Measurements from ENCODE around the gene ST13. TPM values are rescaled to one million over a fixed set of nuclear protein-coding genes. Genes with fewer than 3 reads are reported as not detected.
"Not testable (repeated sequence)": the region's sequence is repeated elsewhere in the genome, so short reads cannot be mapped to it uniquely, and the experiment has no call there.

Gene ST13
- total and polyA plus RNA-seq, 5 experiments from 2014 or later, result 221 to 283 (median 244) TPM

DNA sequence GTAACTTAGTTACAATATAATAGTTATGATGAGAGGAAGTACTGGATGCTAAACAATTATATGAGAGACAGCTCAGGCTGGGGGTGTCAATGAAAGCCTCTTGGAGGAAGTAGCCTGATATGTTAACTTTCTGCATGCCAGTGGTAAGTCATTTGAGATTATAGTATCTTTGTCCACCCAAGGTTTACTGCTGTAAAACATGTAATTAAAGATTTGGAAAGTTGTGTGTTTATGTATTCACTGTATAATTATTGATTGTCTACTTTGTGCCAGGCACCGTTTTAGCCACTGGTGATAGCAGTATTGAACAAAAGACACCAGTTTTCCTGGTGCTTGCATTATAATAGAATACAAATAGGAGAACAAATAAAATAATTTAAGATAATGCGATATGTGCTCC is 6.1 kb upstream of the ST13 start:
- Mint-ChIP-seq H3K27ac (peak overlapping the region in 5 of 10 donors; percentile 1 to 63 (median 27)), H3K9me3 (no peaks in the 10 kb centered on the region), H3K4me3 (no peak overlapping the region), H3K27me3 (no peaks in the 10 kb centered on the region), H3K4me1 (peaks cover 18 to 62% (median 50%) of the 10 kb centered on the region in 4 donors), H3K36me3 (peaks cover 0 to 18% (median 2%) of the 10 kb centered on the region in 3 donors)
- DNase-seq (no peak), ATAC-seq (no peak)
- POLR2A ChIA-PET, result no interaction called here

DNA sequence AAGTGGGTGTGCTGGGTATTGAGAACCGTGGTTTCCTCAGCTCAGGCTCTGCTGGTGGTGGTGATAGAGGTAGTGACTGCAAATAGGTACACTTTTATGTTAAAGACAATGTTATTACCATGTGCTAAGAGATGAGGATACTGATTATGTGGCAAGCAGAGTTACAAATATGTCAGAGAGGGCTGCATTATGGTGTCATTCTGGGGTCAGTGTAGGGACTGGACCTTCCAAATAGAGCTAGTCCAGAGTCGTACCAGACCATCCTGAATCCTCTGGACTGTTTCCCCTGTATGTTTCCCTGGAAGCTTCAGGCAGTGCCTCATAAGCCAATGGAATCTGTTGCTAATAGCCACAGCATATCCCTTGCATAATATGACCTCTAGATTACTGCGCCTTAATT is 5.6 kb upstream of the ST13 start, which contains the start of gene DNAJB7:
Gene DNAJB7, minus strand, starts transcription at position 101 of the 400 bp plus-strand sequence. CDS start 119 bp downstream, outside the sequence.
- DNase-seq, result no peak
- Mint-ChIP-seq H3K27ac (peak within 1 kb of the TSS in 7 of 10 donors; percentile 12 to 72 (median 49)), H3K4me3 (no peak within 1 kb of the TSS), H3K27me3 (no peaks in the 10 kb centered on the region), H3K9me3 (no peaks in the 10 kb centered on the region), H3K4me1 (peaks cover 18 to 65% (median 53%) of the 10 kb centered on the region in 4 donors), H3K36me3 (peaks cover 0 to 18% (median 2%) of the 10 kb centered on the region in 3 donors)
- POLR2A ChIA-PET, result no interaction called here
- no peak for ATAC-seq

DNA sequence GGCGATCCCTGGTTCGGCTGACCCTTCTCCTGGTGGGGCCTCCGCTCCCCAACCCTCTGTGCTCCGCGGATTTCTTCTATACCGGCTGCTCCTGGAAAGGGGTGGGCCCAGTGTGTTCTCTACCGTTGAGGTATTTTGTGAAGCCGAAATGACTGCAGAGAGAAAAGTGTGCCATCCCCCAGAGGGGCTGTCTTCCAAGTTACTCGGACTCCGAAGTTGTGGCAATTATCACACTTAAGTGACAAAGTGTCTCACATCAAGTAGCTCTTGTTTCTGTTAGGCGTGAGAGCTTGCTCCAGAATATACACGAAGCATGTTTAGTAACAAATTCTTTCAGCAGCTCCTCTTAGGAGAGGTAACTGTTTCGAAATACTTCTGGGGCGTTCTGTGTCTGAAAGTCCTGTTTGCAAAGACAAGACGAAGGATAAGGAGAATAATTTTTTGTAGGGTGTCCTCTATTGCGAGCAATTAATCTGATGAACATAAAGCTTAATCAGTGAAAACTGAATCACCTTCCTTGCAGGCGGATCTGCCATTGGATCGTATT is 943 bp upstream of the ST13 start:
- Mint-ChIP-seq H3K27ac (peak overlapping the region; percentile 98 to 100 (median 100)), H3K36me3 (peaks cover 2 to 27% (median 4%) of the 10 kb centered on the region in 3 donors), H3K4me3 (peak overlapping the region; percentile 97 to 100 (median 99)), H3K9me3 (no peaks in the 10 kb centered on the region), H3K4me1 (peaks cover 9 to 67% (median 61%) of the 10 kb centered on the region in 4 donors), H3K27me3 (no peaks in the 10 kb centered on the region)
- DNase-seq (peak in 1 of 10 donors; percentile 9), ATAC-seq (peak in 1 of 2 donors; percentile 1)
- POLR2A ChIA-PET, result interaction anchor here (0.5 to 3.9 kb wide), 17 partner anchors 19 to 1745 kb away, joined by 3 to 22 read pairs (median 4); partner anchors contain the start of genes ACO2, EP300, PHF5A and RANGAP1

DNA sequence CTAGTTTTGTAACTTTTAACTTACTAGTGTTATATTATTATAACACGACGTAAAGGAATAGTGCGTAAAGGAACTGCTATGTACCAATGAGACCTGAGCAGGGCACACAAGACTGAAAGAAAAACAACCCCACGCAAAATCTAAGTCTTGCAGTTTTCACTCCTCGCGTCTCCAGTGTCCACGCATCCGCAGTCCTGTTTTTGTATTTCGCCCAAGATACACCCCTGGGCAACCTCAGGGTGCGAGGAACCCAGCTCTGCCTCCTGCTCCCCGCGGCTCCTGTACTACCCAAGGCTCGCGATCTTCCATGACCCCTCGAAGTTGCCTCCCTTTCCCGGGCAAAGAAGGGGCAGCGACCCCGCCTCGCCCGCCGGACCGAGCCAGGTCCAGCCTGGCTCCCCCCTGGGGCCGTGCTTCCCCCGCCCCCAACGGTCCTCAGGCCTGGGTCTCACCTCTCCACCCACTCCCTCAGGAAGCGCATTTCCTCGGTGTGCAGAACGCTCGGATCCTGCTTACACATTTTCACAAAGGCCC is 393 bp downstream of the ST13 start:
- H3K9me3 Mint-ChIP-seq, result no peaks in the 10 kb centered on the region
- H3K36me3 Mint-ChIP-seq, result peaks cover 0 to 30% (median 4%) of the 10 kb centered on the region in 3 donors
- peak overlapping the region; percentile 97 to 100 (median 99) for H3K4me3 Mint-ChIP-seq
- H3K4me1 Mint-ChIP-seq, result peaks cover 12 to 73% (median 64%) of the 10 kb centered on the region in 4 donors
- POLR2A ChIA-PET, result interaction anchor here (0.5 to 3.9 kb wide), 13 partner anchors 15 to 1049 kb away, joined by 3 to 22 read pairs (median 4); partner anchors contain the start of genes ACO2, EP300, MRTFA and PHF5A
- H3K27me3 Mint-ChIP-seq, result no peaks in the 10 kb centered on the region
- ATAC-seq (peak; percentile 15 to 20), DNase-seq (peak in 6 of 10 donors; percentile 4 to 64 (median 32))
- H3K27ac Mint-ChIP-seq, result peak overlapping the region; percentile 98 to 100 (median 100)

DNA sequence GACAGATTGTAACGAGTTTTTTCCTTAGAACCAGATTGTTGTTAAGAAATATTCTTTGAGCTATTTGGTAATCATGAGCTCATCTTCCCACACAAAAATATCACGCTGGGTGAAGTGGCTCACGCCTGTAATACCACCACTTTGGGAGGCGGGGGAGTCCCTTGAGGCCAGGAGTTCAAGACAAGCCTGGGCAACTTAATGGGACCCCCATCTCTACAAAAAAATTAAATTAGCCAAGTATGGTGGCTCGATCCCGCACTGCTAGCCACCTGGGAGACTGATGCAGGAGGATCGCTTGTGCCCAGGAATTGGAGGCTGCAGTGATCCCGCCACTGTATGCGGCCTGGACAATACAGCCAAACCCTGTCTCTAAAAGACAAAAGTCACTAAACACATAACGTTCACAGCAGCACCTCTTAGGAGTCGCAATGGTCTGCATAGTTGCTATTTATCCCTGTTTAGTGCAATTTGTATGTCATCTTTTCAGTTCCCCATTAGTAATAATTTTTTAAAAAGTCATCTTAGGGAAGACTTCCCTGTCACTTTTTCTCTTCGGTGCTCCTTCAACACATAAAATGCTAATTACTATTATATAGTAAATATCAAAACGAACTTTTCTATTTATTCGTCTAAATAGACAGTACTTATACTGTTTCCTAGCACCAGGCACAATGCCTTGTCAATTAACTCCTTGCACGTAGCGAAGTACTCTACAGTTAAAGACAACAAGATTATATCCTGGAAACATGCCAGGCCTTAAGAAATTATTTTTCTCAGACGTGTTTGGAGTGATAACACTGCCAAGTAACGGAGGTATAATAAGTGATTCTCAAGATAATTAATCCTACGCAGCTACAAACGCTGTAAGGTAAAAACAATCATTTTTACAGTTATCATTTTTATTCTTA is 1.1 kb downstream of the ST13 start:
- H3K36me3 Mint-ChIP-seq, result peaks cover 2 to 29% (median 4%) of the 10 kb centered on the region in 3 donors
- H3K27me3 Mint-ChIP-seq, result no peaks in the 10 kb centered on the region
- no peaks in the 10 kb centered on the region for H3K9me3 Mint-ChIP-seq
- peaks cover 11 to 73% (median 66%) of the 10 kb centered on the region in 4 donors for H3K4me1 Mint-ChIP-seq
- DNase-seq (no peak), ATAC-seq (no peak)
- peak overlapping the region; percentile 68 to 100 (median 100) for H3K27ac Mint-ChIP-seq
- H3K4me3 Mint-ChIP-seq, result peak overlapping the region; percentile 76 to 100 (median 99)
- POLR2A ChIA-PET, result interaction anchor here (1.1 to 3.9 kb wide), 6 partner anchors 12 to 613 kb away, joined by 3 to 22 read pairs (median 11); partner anchors contain the start of genes ACO2, PHF5A, RBX1 and SLC25A17

DNA sequence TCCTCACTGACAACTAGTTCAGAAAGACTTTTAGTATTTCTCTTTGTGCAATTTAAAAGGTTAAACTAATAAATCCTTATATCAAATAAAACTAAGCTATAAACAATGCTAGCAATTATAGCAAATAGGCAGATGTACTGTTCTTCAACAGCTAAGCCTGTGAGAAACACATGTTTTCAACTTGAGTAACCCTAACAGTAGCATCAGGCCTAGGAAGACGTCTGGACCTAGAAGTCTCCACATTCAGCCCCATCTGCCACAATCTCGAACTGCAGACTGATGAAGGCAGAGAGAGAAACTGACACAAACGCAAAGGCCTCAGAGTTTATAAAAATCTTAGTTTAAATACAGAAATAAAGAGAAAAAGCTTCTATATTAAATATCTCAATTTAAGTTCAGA is 2.5 kb downstream of the ST13 start:
- H3K4me1 Mint-ChIP-seq, result peaks cover 12 to 70% (median 66%) of the 10 kb centered on the region in 4 donors
- no peaks in the 10 kb centered on the region for H3K27me3 Mint-ChIP-seq
- H3K27ac Mint-ChIP-seq, result peak overlapping the region in 9 of 10 donors; percentile 1 to 86 (median 69)
- POLR2A ChIA-PET, result interaction anchor here (0.9 to 1.3 kb wide), 4 partner anchors 13 to 97 kb away, joined by 3 to 5 read pairs (median 4); partner anchors contain the start of gene RBX1
- ATAC-seq (no peak), DNase-seq (no peak)
- H3K9me3 Mint-ChIP-seq, result no peaks in the 10 kb centered on the region
- H3K36me3 Mint-ChIP-seq, result peaks cover 4 to 38% (median 6%) of the 10 kb centered on the region in 3 donors
- H3K4me3 Mint-ChIP-seq, result peak overlapping the region; percentile 31 to 99 (median 66)

DNA sequence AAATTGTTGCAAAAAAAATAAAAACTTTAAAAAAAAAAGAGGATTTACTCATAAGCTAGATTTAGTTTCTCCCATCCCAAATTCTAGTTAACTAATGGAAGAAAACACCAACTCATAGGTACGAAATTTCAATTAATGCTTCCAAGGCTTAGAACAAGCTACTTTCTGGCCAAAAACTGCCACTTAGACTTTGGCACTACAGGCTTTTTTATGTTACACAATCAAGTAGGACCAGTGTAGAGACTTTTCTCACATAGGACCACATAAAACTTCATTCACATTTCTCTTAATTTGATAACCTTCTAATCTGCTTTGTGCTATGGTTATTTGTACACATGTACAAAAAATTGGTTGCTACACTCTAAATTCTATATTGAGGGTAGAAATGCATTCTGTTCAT is 3.1 kb downstream of the ST13 start:
- POLR2A ChIA-PET, result interaction anchor here (1.3 kb wide), 1 partner anchor 98 kb away, joined by 3 read pairs; the partner anchor contains the start of gene RBX1
- Mint-ChIP-seq H3K4me3 (peak overlapping the region in 9 of 10 donors; percentile 21 to 97 (median 48)), H3K27me3 (no peaks in the 10 kb centered on the region), H3K27ac (peak overlapping the region in 8 of 10 donors; percentile 1 to 86 (median 66)), H3K9me3 (no peaks in the 10 kb centered on the region), H3K4me1 (peaks cover 11 to 66% (median 63%) of the 10 kb centered on the region in 4 donors), H3K36me3 (peaks cover 4 to 44% (median 7%) of the 10 kb centered on the region in 3 donors)
- DNase-seq, result no peak
- ATAC-seq, result no peak

DNA sequence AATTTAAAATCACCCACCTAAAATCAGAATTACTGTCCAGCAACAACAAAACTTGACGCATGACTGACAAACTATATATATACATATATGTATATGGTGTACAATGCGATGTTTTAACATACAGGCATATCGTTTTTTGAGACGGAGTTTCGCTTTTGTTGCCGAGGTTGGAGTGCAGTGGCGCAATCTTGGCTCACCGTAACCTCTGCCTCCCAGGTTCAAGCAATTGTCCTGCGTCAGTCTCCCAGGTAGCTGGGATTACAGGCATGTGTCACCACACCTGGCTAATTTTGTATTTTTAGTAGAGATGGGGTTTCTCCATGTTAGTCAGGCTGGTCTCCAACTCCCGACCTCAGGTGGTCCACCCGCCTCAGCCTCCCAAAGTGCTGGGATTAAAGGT is 10.6 kb downstream of the ST13 start:
- H3K9me3 Mint-ChIP-seq, H3K27me3 Mint-ChIP-seq, DNase-seq, POLR2A ChIA-PET, H3K4me3 Mint-ChIP-seq, ATAC-seq, H3K27ac Mint-ChIP-seq: not testable (repeated sequence)
- Mint-ChIP-seq H3K4me1 (peaks cover 11 to 28% (median 18%) of the 10 kb centered on the region in 4 donors), H3K36me3 (peaks cover 0 to 85% (median 20%) of the 10 kb centered on the region in 3 donors)

DNA sequence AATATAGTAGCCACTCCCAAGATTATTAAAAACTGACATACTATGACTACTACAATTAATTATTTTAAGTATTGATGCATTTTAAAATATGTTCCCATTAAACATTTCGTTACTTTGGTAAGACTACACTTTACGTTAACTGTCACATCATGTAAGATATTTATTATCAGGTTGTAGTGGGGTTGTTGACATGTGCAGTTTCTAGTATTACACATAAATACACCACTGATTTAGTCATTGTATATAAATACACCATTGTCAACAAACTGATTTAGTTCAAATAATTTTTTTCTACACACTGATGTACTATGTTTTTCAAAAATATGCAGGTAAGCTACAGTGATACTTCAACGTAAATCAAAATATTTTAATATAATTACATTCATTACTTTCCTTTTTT is 11.5 kb downstream of the ST13 start:
- Mint-ChIP-seq H3K27ac (peak overlapping the region in 2 of 10 donors; percentile 62 to 68), H3K4me1 (peaks cover 6 to 23% (median 13%) of the 10 kb centered on the region in 4 donors), H3K9me3 (no peaks in the 10 kb centered on the region), H3K36me3 (peaks cover 0 to 88% (median 21%) of the 10 kb centered on the region in 3 donors), H3K27me3 (no peaks in the 10 kb centered on the region), H3K4me3 (no peak overlapping the region)
- POLR2A ChIA-PET, result no interaction called here
- ATAC-seq (no peak), DNase-seq (no peak)

DNA sequence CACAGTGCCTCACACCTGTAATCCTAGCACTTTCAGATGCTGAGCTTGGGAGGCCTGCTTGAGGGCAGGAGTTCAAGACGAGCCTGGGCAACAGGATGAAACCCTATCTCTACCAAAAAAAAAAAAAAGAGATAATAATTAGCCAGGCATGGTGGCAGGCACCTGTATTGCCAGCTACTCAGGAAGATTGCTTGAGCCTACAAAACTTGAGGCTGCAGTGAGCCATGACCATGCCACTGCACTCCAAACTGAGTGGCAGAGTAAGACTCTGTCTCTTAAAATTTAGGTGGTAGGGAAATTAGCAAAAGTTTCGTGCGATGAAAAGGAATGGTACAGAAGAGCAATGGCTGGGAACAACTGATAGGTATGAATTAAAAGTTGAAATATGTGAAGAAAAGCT is 18.0 kb downstream of the ST13 start:
- Mint-ChIP-seq H3K9me3 (no peaks in the 10 kb centered on the region), H3K4me3 (no peak overlapping the region), H3K36me3 (peaks cover 0 to 91% (median 14%) of the 10 kb centered on the region in 3 donors), H3K4me1 (peaks cover 8 to 22% (median 12%) of the 10 kb centered on the region in 4 donors), H3K27ac (peak overlapping the region in 4 of 10 donors; percentile 11 to 63 (median 28)), H3K27me3 (no peaks in the 10 kb centered on the region)
- POLR2A ChIA-PET, result interaction anchor here (0.9 kb wide), 1 partner anchor 18 kb away, joined by 3 read pairs; the partner anchor contains the start of genes ST13 and XPNPEP3
- DNase-seq, result no peak
- no peak for ATAC-seq

DNA sequence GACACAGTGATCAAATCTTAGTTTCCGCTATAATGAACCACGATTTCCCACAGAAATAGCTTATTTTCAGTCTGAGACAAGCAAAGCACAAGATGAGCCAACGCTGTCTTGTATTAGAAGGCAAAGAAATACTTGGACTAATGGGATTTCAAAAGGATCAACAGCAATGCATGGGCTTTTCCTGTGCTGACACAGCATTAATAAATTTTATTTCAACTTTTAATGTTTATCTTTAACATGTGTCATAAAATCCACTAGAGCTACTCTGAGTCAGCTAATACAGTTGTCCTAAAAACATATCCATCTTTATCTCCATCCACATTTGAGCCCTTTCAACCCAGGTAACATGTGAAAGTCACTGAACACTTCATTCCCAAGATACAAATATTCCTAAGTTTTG is 21.8 kb downstream of the ST13 start:
- no peaks in the 10 kb centered on the region for H3K9me3 Mint-ChIP-seq
- peaks cover 0 to 90% (median 18%) of the 10 kb centered on the region in 3 donors for H3K36me3 Mint-ChIP-seq
- POLR2A ChIA-PET, result interaction anchor here (0.6 kb wide), 2 partner anchors 18 to 23 kb away, joined by 3 to 4 read pairs; partner anchors contain the start of gene XPNPEP3
- no peaks in the 10 kb centered on the region for H3K27me3 Mint-ChIP-seq
- no peak overlapping the region for H3K4me3 Mint-ChIP-seq
- DNase-seq, result no peak
- peak overlapping the region in 3 of 10 donors; percentile 18 to 43 (median 28) for H3K27ac Mint-ChIP-seq
- ATAC-seq, result no peak
- peaks cover 0 to 8% (median 2%) of the 10 kb centered on the region in 4 donors for H3K4me1 Mint-ChIP-seq

DNA sequence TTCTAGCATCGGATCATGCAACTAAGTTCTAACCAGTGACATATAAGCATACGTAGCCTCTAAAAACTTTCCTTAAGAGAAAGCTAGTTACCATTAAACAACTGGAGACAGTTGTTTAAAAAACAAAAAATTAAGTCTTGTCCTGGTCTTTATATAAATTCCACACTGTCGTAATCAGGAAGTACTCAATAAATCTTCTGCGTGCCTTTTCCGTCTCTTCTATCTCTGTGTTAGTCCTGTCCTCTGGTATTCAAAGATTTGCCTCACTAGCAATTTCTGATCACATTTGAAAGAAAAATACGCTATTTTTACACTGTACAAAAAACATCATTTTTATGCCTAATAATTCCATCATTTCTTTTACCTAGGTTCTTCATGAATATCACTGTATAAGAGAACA is 27.3 kb downstream of the ST13 start:
- ATAC-seq, result no peak
- POLR2A ChIA-PET, result no interaction called here
- no peaks in the 10 kb centered on the region for H3K27me3 Mint-ChIP-seq

More for the DNA sequence above, 27.3 kb downstream of the ST13 start:
- no peak for DNase-seq
- no peak overlapping the region for H3K4me3 Mint-ChIP-seq
- peaks cover 0 to 83% (median 19%) of the 10 kb centered on the region in 3 donors for H3K36me3 Mint-ChIP-seq
- peak overlapping the region in 1 of 10 donors; percentile 55 for H3K27ac Mint-ChIP-seq
- H3K4me1 Mint-ChIP-seq, result peaks cover 0 to 2% (median 0%) of the 10 kb centered on the region in 4 donors
- H3K9me3 Mint-ChIP-seq, result no peaks in the 10 kb centered on the region

All from naive thymus-derived CD8-positive, alpha-beta T cell (primary cell).